ENCODE results near the gene HMGCL.

Gene HMGCL

GRCh38 chr1:23800400-23801337 is 24.6 kb downstream of the HMGCL start, which contains the start of gene GALE:
TSS of gene GALE (minus strand) at chr1:23800754. CDS start at chr1:23799007, 1,747 bp downstream.
- POLR2A ChIA-PET, result interaction anchor here (0.6 to 3.4 kb wide), 6 partner anchors 9 to 24 kb away, joined by 3 to 18 read pairs (median 5); partner anchors contain the start of genes HMGCL and PITHD1
- TF ChIP-seq L3MBTL2 (conservative IDR thresholded peaks at IDR 0.05) (no peak), TARDBP (IDR thresholded peaks at IDR 0.05) (peak; percentile 88)
- peak; percentile 90 for DNase-seq (ENCODE audit: extremely low spot score)

GRCh38 chr1:23799570-23800399 is 25.4 kb downstream of the HMGCL start:
- no peak for DNase-seq (ENCODE audit: extremely low spot score)
- CTCF ChIA-PET, result interaction anchor here (0.5 kb wide), 1 partner anchor 43 kb away, joined by 6 read pairs; no protein-coding TSS in a partner anchor
- POLR2A ChIA-PET, result interaction anchor here (0.6 to 3.4 kb wide), 4 partner anchors 9 to 25 kb away, joined by 3 to 18 read pairs (median 10); partner anchors contain the start of genes HMGCL and PITHD1
- TF ChIP-seq SUZ12 (IDR thresholded peaks at IDR 0.05) (no peak), HDGF (IDR thresholded peaks at IDR 0.05; ENCODE audit: borderline replicate concordance) (no peak), FOXK2 (IDR thresholded peaks at IDR 0.05) (no peak), ELF4 (IDR thresholded peaks at IDR 0.05) (no peak), ARNT (IDR thresholded peaks at IDR 0.05) (no peak), PKNOX1 (IDR thresholded peaks at IDR 0.05) (no peak), ZNF384 (IDR thresholded peaks at IDR 0.05) (no peak), FOXA1 (IDR thresholded peaks at IDR 0.05) (no peak), FOXM1 (IDR thresholded peaks at IDR 0.05; ENCODE audit: borderline replicate concordance) (no peak), LEF1 (IDR thresholded peaks at IDR 0.05; ENCODE audit: borderline replicate concordance) (no peak), NFRKB (IDR thresholded peaks at IDR 0.05) (no peak), SP1 (IDR thresholded peaks at IDR 0.05) (no peak), L3MBTL2 (conservative IDR thresholded peaks at IDR 0.05) (no peak), BHLHE40 (IDR thresholded peaks at IDR 0.05; ENCODE audit: borderline replicate concordance) (no peak), TARDBP (IDR thresholded peaks at IDR 0.05) (no peak), CTBP1 (IDR thresholded peaks at IDR 0.05; ENCODE audit: borderline replicate concordance) (no peak)

More at GRCh38 chr1:23800400-23801337, 24.6 kb downstream of the HMGCL start, which contains the start of gene GALE:
- CTCF ChIA-PET, result interaction anchor here (1.5 kb wide), 1 partner anchor 10 kb away, joined by 6 read pairs; no protein-coding TSS in a partner anchor

- CTCF ChIA-PET, result interaction anchor here (0.5 to 1.0 kb wide), 2 partner anchors 43 to 67 kb away, joined by 5 to 6 read pairs; no protein-coding TSS in a partner anchor
- TF ChIP-seq ARNT (IDR thresholded peaks at IDR 0.05) (no peak), BHLHE40 (IDR thresholded peaks at IDR 0.05; ENCODE audit: borderline replicate concordance) (no peak), HDGF (IDR thresholded peaks at IDR 0.05; ENCODE audit: borderline replicate concordance) (no peak), L3MBTL2 (conservative IDR thresholded peaks at IDR 0.05) (no peak), FOXM1 (IDR thresholded peaks at IDR 0.05; ENCODE audit: borderline replicate concordance) (no peak), SP1 (IDR thresholded peaks at IDR 0.05) (no peak), NFRKB (IDR thresholded peaks at IDR 0.05) (no peak), ZNF384 (IDR thresholded peaks at IDR 0.05) (no peak), LEF1 (IDR thresholded peaks at IDR 0.05; ENCODE audit: borderline replicate concordance) (no peak), PKNOX1 (IDR thresholded peaks at IDR 0.05) (no peak), SUZ12 (IDR thresholded peaks at IDR 0.05) (no peak), TARDBP (IDR thresholded peaks at IDR 0.05) (no peak), FOXA1 (IDR thresholded peaks at IDR 0.05) (no peak), ELF4 (IDR thresholded peaks at IDR 0.05) (no peak), FOXK2 (IDR thresholded peaks at IDR 0.05) (no peak), CTBP1 (IDR thresholded peaks at IDR 0.05; ENCODE audit: borderline replicate concordance) (no peak)
- POLR2A ChIA-PET, result interaction anchor here (0.6 to 2.6 kb wide), 3 partner anchors 9 to 21 kb away, joined by 3 to 18 read pairs (median 6); partner anchors contain the start of gene PITHD1
- DNase-seq (ENCODE audit: extremely low spot score), result no peak
Measured at GRCh38 chr1:23799255-23799569, 26.0 kb downstream of the HMGCL start.

GRCh38 chr1:23798662-23799142 is 26.5 kb downstream of the HMGCL start:
- no peak for DNase-seq (ENCODE audit: extremely low spot score)
- ChIA-PET POLR2A (interaction anchor here (0.6 to 2.6 kb wide), 3 partner anchors 8 to 21 kb away, joined by 3 to 18 read pairs (median 6); partner anchors contain the start of gene PITHD1), CTCF (interaction anchor here (1.0 to 1.1 kb wide), 2 partner anchors 12 to 66 kb away, joined by 3 to 5 read pairs; no protein-coding TSS in a partner anchor)
- TF ChIP-seq HDGF (IDR thresholded peaks at IDR 0.05; ENCODE audit: borderline replicate concordance) (no peak), FOXA1 (IDR thresholded peaks at IDR 0.05) (no peak)

GRCh38 chr1:23797478-23798448 is 27.5 kb downstream of the HMGCL start:
- POLR2A ChIA-PET, result interaction anchor here (0.9 to 2.6 kb wide), 3 partner anchors 18 to 155 kb away, joined by 3 to 18 read pairs (median 6); partner anchors contain the start of gene PITHD1
- no peak for TF ChIP-seq ARNT (IDR thresholded peaks at IDR 0.05)
- TF ChIP-seq HDGF (IDR thresholded peaks at IDR 0.05; ENCODE audit: borderline replicate concordance), result no peak
- no peak for TF ChIP-seq BHLHE40 (IDR thresholded peaks at IDR 0.05; ENCODE audit: borderline replicate concordance)
- TF ChIP-seq ZNF384 (IDR thresholded peaks at IDR 0.05), result no peak
- no peak for TF ChIP-seq CTBP1 (IDR thresholded peaks at IDR 0.05; ENCODE audit: borderline replicate concordance)
- no peak for TF ChIP-seq FOXA1 (IDR thresholded peaks at IDR 0.05)
- CTCF ChIA-PET, result interaction anchor here (0.6 to 1.1 kb wide), 3 partner anchors 13 to 65 kb away, joined by 3 to 5 read pairs (median 3); no protein-coding TSS in a partner anchor

More at GRCh38 chr1:23797478-23798448, 27.5 kb downstream of the HMGCL start:
- DNase-seq (ENCODE audit: extremely low spot score), result no peak
